Adrenal gland (tissue), 12 donors: ENCODE results near the gene CCDC97. TPM values are rescaled to one million over a fixed set of nuclear protein-coding genes. Genes with fewer than 3 reads are reported as not detected.
A peak's percentile ranks its signal among the peaks of the same experiment; 100 is the strongest.

Experiments
- DNase-seq, 7 donors: peaks; one replicate each; pipeline ENCODE4 v3.0.0-alpha.2; 2019 to 2020
- H3K27ac ChIP-seq, 5 donors: fragments of 200-600 bp; sonication (generic) in 4 of 5; 1 replicate in 3 of 5; 2 replicates in 2 of 5; pipeline versions ENCODE4 v1.5.1 to v1.8.0; 2016 to 2020; ENCODE audit warnings: mild to moderate bottlenecking in 1 of 5
- H3K27me3 ChIP-seq: fragments of 200-600 bp; 2 replicates; pipeline ENCODE4 v1.8.0; 2021
- H3K36me3 ChIP-seq, 2 donors: fragments of 200-600 bp; replicated peaks in 1 of 2; 1 replicate in 1 of 2; 2 replicates in 1 of 2; pipeline versions ENCODE4 v1.5.1 to v1.8.0; 2018 to 2022
- H3K4me1 ChIP-seq, 2 donors: fragments of 200-600 bp; replicated peaks in 1 of 2; 1 replicate in 1 of 2; 2 replicates in 1 of 2; pipeline versions ENCODE4 v1.5.1 to v1.8.0; 2018 to 2021
- H3K4me3 ChIP-seq, 4 donors: fragments of 200-600 bp; sonication (generic) in 3 of 4; one replicate each; pipeline ENCODE4 v1.5.1; 2016 to 2018
- H3K9me3 ChIP-seq, 3 donors: fragments of 200-600 bp; sonication (generic) in 1 of 3; replicated peaks in 1 of 3; 1 replicate in 2 of 3; 2 replicates in 1 of 3; pipeline versions ENCODE4 v1.5.1 to v1.8.0; 2016 to 2021
- POLR2A ChIP-seq, 2 donors: fragments of 450-650 bp; IDR thresholded peaks; one replicate each; pipeline ENCODE4 v1.6.1; 2017; ENCODE audit warnings: antibody characterized with exemption in 2 of 2, mild to moderate bottlenecking in 2 of 2, moderate library complexity in 1 of 2
- WGBS, 4 donors: extraction: QIAGEN DNeasy Blood & Tissue Kit in 2 of 4; methylation state at CpG; one replicate each; pipeline versions ENCODE4 v1.1.5 to v1.1.7; 2013 to 2017; 5-methylcytosine and 5-hydroxymethylcytosine counted together
- intact Hi-C, 2 donors: fragments of 100-400 bp; cut with DNase I; formaldehyde crosslinking; loops; one replicate each; pipeline versions ENCODE4 v1.14.1 to v1.15.0; 2022 to 2023
- polyA plus RNA-seq, 3 donors: library from polyadenylated mRNA; stranded (reverse); fragments of 200-250 nt in 2 of 3; fragments of 350-450 nt in 1 of 3; fragmentation: Illumina TruSeq in 1 of 3; extraction: RNeasy Lipid Tissue Mini Kit (QIAGEN cat#74804) in 1 of 3; gene quantifications; one replicate each; pipeline ENCODE4 v1.2.3, GENCODE V29; 2013 to 2014
- total RNA-seq, 9 donors: library from RNA; depleted of rRNA in 4 of 9; stranded (reverse); fragments of >200 nt in 4 of 9; fragments of 120-200 nt in 1 of 9; fragmentation: NEBNext Ultra II Directional in 1 of 9; extraction: Animal tissue kit (Norgen Biotek cat#: 25700) in 1 of 9; gene quantifications; one replicate each; pipeline versions ENCODE4 v1.1.0 to v1.2.4, GENCODE V29; 2013 to 2023
- TF ChIP-seq, protein P1 (sequence below), 6 experiments: fragments of 450-650 bp in 4 of 6; fragments of 200-600 bp in 2 of 6; sonication (generic) in 1 of 6; IDR thresholded peaks; 1 replicate in 5 of 6; 2 replicates in 1 of 6; pipeline versions ENCODE4 v1.5.1 to v1.8.0; 2016 to 2021; ENCODE audit warnings: antibody characterized with exemption in 6 of 6, mild to moderate bottlenecking in 2 of 6, moderate library complexity in 1 of 6
- donor health status: healthy with polysubstance abuse.
- donor health status: Bipolar disorder and iron deficiency.
- donor health status: DM: yes; HTN: yes; CAD: no.
- donor health status: DM: no; HTN: no; CAD: no.
- donor health status: DM: no; HTN: no; CAD: no.
- donor health status: DM: yes; HTN: yes; CAD: no.

CCDC97 gene
- total and polyA plus RNA-seq, 12 donors = 8.2 to 25.6 (median 16.4) TPM

DNA sequence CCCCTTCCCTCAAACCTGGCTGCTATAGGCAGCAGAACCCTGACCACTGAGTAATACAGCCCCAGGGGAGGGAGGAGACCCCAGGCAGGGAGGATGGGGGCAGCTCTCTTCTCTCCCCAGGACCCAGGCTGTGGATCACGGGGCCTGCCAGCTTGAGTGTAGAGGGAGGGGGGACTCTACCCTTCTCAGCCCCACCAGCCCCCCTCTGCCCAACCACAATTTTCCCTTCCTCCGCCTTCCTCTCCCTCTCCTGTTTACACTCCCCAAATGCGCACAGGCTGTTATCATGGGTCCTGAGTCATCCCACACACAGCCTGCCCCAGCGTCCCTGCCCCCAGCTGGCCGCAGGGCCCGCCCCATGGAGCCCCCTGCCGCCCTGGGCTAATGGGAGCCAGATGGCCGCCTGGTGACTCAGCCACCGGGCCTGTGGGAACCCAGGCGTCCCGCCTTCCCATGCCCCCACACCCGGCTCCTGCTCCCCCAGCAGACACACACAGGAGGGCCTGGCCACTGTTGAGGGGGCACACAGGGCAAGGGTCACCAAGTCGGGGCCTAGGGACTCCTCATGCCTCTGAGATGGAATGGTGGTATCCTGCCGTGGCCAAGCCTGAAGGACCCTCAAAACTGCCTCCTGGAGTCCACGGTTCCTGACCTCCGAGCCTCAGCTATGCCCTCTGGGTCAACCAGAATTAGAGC is 13.6 kb downstream of the CCDC97 start:
- intact Hi-C loops = no loop called here
- TF ChIP-seq, protein P1, sequence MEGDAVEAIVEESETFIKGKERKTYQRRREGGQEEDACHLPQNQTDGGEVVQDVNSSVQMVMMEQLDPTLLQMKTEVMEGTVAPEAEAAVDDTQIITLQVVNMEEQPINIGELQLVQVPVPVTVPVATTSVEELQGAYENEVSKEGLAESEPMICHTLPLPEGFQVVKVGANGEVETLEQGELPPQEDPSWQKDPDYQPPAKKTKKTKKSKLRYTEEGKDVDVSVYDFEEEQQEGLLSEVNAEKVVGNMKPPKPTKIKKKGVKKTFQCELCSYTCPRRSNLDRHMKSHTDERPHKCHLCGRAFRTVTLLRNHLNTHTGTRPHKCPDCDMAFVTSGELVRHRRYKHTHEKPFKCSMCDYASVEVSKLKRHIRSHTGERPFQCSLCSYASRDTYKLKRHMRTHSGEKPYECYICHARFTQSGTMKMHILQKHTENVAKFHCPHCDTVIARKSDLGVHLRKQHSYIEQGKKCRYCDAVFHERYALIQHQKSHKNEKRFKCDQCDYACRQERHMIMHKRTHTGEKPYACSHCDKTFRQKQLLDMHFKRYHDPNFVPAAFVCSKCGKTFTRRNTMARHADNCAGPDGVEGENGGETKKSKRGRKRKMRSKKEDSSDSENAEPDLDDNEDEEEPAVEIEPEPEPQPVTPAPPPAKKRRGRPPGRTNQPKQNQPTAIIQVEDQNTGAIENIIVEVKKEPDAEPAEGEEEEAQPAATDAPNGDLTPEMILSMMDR (IDR thresholded peaks at IDR 0.05) = no peak
- peak in 1 of 2 donors; percentile 24 for TF ChIP-seq POLR2A (IDR thresholded peaks at IDR 0.05)
- H3K4me1 ChIP-seq = peaks cover 33 to 66% of the 10 kb centered on the region in 2 donors
- H3K27ac ChIP-seq = peak overlapping the region; percentile 79 to 97 (median 91)
- no peak overlapping the region for H3K4me3 ChIP-seq
- no peaks in the 10 kb centered on the region for H3K27me3 ChIP-seq
- WGBS, 4 donors = 33 to 49% (median 41%) methylated on average over 9 to 16 of the region's 16 CpGs
- peak; percentile 64 to 90 (median 84) for DNase-seq
- no peaks in the 10 kb centered on the region for H3K9me3 ChIP-seq
- H3K36me3 ChIP-seq = peaks cover 0 to 24% of the 10 kb centered on the region in 2 donors

DNA sequence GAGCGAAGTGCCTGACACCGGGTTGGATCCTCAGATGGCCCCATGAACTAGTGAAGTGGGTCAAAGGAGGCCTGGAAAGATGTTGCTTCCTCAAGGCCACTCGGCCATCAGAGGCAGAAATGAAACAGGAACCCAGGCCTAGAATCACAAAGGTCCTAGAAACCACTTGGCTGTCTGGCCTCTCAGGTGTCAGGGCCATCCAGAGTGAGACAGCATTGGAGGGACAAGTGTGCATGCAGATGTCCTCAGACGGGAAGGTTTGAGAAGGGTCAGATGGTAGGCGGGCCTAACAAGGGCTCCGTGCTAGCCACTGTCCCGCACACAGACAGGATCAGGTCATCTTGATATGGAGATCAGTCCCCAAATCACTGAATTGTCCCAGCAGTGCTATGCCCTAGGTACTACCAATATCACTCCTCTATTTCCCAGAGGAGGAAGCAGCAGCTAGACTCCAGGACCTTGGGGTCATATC is 14.3 kb downstream of the CCDC97 start:
- peak in 3 of 7 donors; percentile 49 to 64 (median 61) for DNase-seq
- Histone ChIP-seq H3K27ac (peak overlapping the region; percentile 79 to 97 (median 91)), H3K36me3 (peaks cover 0 to 17% of the 10 kb centered on the region in 2 donors), H3K4me1 (peaks cover 33 to 66% of the 10 kb centered on the region in 2 donors), H3K4me3 (no peak overlapping the region), H3K9me3 (no peaks in the 10 kb centered on the region), H3K27me3 (no peaks in the 10 kb centered on the region)
- TF ChIP-seq, protein P1 (IDR thresholded peaks at IDR 0.05) = no peak
- TF ChIP-seq POLR2A (IDR thresholded peaks at IDR 0.05) = no peak
- intact Hi-C loops = no loop called here
- WGBS, 4 donors = 38 to 47% (median 45%) methylated on average over 7 of the region's 7 CpGs

DNA sequence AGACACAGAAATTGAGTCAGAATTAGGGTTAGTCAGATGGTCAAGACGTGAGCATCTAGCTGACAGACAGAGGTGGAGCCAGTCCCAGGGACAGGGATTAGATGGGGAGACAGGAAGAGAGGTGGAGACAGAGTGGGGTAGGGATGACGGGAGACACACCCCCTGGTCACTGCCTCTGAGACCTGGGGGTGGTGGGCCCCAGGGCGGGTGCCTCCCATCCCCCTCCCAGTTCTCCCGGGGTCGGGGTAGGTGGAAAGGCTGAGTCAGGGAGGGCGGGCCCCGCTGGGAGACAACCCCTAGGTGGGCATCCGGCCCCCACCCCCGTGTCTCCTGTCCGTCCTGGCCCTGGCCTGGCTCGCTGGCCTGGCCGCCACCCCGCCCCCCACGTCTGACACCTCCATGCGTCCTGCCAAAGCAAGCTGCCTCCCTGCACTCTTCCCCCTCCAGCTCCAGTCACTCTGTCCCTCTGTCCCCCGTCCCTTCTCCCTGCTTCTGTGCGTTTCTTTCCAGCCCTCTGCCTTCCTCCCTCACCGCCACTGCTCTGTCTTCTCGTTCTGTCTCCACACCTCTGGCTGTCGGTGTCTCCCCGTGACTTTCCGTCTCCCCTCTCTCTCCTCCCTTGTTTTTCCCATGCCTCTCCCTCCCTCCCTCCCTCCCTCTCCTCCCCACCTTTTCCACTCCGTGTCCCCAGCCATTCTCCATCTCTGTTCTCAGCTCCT is 15.1 kb downstream of the CCDC97 start:
- TF ChIP-seq, protein P1 (IDR thresholded peaks at IDR 0.05) = no peak
- TF ChIP-seq POLR2A (IDR thresholded peaks at IDR 0.05) = no peak
- peaks cover 0 to 16% of the 10 kb centered on the region in 2 donors for H3K36me3 ChIP-seq
- peaks cover 33 to 66% of the 10 kb centered on the region in 2 donors for H3K4me1 ChIP-seq
- no peaks in the 10 kb centered on the region for H3K9me3 ChIP-seq
- peak; percentile 78 to 91 (median 83) for DNase-seq
- H3K27ac ChIP-seq = peak overlapping the region; percentile 79 to 97 (median 91)
- H3K4me3 ChIP-seq = peak overlapping the region in 1 of 4 donors; percentile 37
- 4 to 14% (median 6%) methylated on average over 13 to 23 of the region's 23 CpGs for WGBS, 4 donors
- no peaks in the 10 kb centered on the region for H3K27me3 ChIP-seq
- intact Hi-C loops = no loop called here

DNA sequence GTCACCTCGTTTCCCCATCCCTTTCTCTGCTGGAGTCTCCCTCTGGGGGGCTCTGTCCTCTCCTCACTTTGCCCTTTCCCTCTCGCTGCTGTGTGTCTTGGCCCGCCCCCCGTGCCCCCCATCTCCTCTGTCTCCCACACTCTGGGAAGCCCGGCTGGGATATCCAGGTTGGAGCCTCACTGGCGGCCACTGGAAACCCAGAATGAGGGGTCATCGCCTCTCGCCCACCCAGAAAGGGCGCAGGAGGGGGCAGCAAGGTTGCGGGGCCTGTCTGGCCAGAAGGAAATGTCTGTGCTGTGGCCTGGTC is 15.6 kb downstream of the CCDC97 start:
- Histone ChIP-seq H3K27me3 (no peaks in the 10 kb centered on the region), H3K4me3 (peak overlapping the region in 1 of 4 donors; percentile 37), H3K27ac (peak overlapping the region in 4 of 5 donors; percentile 79 to 91 (median 87)), H3K36me3 (peaks cover 0 to 16% of the 10 kb centered on the region in 2 donors), H3K4me1 (peaks cover 33 to 66% of the 10 kb centered on the region in 2 donors), H3K9me3 (no peaks in the 10 kb centered on the region)
- intact Hi-C loops = no loop called here
- no peak for TF ChIP-seq POLR2A (IDR thresholded peaks at IDR 0.05)
- TF ChIP-seq, protein P1 (IDR thresholded peaks at IDR 0.05) = no peak
- WGBS, 4 donors = 6 to 16% (median 8%) methylated on average over 5 to 10 of the region's 10 CpGs
- peak in 1 of 7 donors; percentile 19 for DNase-seq
